KMS-11 (cell line): ENCODE data around the gene PDCD5.

ENCODE experiments used
- H2AFZ ChIP-seq: fragments of 200-600 bp; sonication (generic); 2 replicates; pipeline ENCODE4 v1.6.1; 2016; ENCODE audit warnings: antibody characterized with exemption, mixed run types, low read depth
- H3K27ac ChIP-seq: fragments of 200-600 bp; sonication (generic); 2 replicates; pipeline ENCODE4 v1.6.1; 2016; ENCODE audit warnings: mild to moderate bottlenecking, mixed run types
- H3K27me3 ChIP-seq: fragments of 200-600 bp; sonication (generic); 2 replicates; pipeline ENCODE4 v1.6.1; 2017; ENCODE audit warnings: mild to moderate bottlenecking, low read depth, mixed run types, moderate library complexity; ENCODE audit not compliant: insufficient read depth
- H3K36me3 ChIP-seq: fragments of 200-600 bp; sonication (generic); 2 replicates; pipeline ENCODE4 v1.6.1; 2017; ENCODE audit warnings: mild to moderate bottlenecking, mixed run types; ENCODE audit not compliant: insufficient read depth
- H3K4me1 ChIP-seq: fragments of 200-600 bp; sonication (generic); 2 replicates; pipeline ENCODE4 v1.6.1; 2016; ENCODE audit warnings: mild to moderate bottlenecking, low read depth, mixed run types; ENCODE audit not compliant: poor library complexity, severe bottlenecking
- H3K4me2 ChIP-seq: fragments of 200-600 bp; sonication (generic); 2 replicates; pipeline ENCODE4 v1.7.0; 2016; ENCODE audit warnings: mild to moderate bottlenecking, mixed run types
- H3K4me3 ChIP-seq: fragments of 200-600 bp; sonication (generic); IDR thresholded peaks from 2 replicates; pipeline ENCODE4 v1.6.1; 2017; ENCODE audit warnings: low read depth, low read length, mixed read lengths; ENCODE audit not compliant: insufficient read depth
- H3K79me2 ChIP-seq: fragments of 200-600 bp; sonication (generic); 2 replicates; pipeline ENCODE4 v1.6.1; 2016; ENCODE audit warnings: low read depth, mixed run types; ENCODE audit not compliant: insufficient read depth
- H3K9ac ChIP-seq: fragments of 200-600 bp; sonication (generic); 2 replicates; pipeline ENCODE4 v1.6.1; 2016; ENCODE audit warnings: mild to moderate bottlenecking, mixed run types
- H4K20me1 ChIP-seq: fragments of 200-600 bp; sonication (generic); 2 replicates; pipeline ENCODE4 v1.6.1; 2016; ENCODE audit warnings: mild to moderate bottlenecking, mixed run types; ENCODE audit not compliant: insufficient read depth
- TF ChIP-seq, protein P1 (sequence below): fragments of 200-600 bp; sonication (generic); conservative IDR thresholded peaks from 2 replicates; pipeline ENCODE4 v1.6.1; 2017; ENCODE audit warnings: low read depth, mild to moderate bottlenecking, antibody characterized with exemption, low read length, moderate library complexity, mixed read lengths

PDCD5 gene

DNA sequence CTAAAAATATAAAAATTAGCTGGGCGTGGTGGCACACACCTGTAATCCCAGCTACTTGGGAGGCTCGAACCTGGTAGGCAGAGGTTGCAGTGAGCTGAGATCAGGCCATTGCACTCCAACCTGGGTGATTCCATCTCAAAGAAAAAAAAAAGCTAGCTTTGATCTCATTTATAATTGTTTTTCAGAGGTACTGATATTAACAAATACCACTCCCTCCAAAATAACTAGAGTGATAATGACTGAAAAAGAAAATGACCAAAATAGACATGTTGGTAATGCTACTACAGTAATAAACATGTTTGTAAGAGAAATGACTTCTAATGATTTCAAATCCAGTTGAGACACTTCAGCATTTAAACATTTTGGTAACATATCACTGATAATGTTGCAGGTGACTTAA, 13.0 kb downstream of the PDCD5 start:
- no peaks in the 10 kb centered on the region for H3K4me1 ChIP-seq
- H2AFZ ChIP-seq, result no peak overlapping the region
- H3K36me3 ChIP-seq, result peaks cover 40% of the 10 kb centered on the region
- no peak overlapping the region for H3K27ac ChIP-seq
- H3K4me2 ChIP-seq, result no peak overlapping the region
- TF ChIP-seq, protein P1, sequence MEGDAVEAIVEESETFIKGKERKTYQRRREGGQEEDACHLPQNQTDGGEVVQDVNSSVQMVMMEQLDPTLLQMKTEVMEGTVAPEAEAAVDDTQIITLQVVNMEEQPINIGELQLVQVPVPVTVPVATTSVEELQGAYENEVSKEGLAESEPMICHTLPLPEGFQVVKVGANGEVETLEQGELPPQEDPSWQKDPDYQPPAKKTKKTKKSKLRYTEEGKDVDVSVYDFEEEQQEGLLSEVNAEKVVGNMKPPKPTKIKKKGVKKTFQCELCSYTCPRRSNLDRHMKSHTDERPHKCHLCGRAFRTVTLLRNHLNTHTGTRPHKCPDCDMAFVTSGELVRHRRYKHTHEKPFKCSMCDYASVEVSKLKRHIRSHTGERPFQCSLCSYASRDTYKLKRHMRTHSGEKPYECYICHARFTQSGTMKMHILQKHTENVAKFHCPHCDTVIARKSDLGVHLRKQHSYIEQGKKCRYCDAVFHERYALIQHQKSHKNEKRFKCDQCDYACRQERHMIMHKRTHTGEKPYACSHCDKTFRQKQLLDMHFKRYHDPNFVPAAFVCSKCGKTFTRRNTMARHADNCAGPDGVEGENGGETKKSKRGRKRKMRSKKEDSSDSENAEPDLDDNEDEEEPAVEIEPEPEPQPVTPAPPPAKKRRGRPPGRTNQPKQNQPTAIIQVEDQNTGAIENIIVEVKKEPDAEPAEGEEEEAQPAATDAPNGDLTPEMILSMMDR, result no peak
- H3K27me3 ChIP-seq, result no peaks in the 10 kb centered on the region
- H4K20me1 ChIP-seq, result no peaks in the 10 kb centered on the region
- H3K9ac ChIP-seq, result no peak overlapping the region
- no peak overlapping the region for H3K4me3 ChIP-seq
- no peaks in the 10 kb centered on the region; the same call in 1 of the 2 replicates for H3K79me2 ChIP-seq

DNA sequence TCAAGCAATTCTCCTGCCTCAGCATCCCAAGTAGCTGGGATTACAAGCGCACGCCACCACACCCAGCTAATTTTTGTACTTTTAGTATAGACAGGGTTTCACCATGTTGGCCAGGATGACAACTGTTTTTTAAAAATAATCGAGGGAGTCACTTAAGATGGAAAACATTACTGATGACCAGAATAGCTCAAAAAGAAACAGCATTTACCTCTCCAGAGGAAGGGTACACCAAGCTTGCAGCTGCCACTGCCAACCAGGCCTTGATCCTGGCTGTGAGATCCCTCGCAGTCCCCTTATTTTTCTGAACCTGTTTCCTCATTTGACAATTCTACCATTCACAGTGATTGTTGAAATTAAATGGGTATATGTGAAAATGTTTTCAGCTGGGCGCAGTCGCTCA, 14.5 kb downstream of the PDCD5 start:
- H2AFZ ChIP-seq, result no peak overlapping the region
- peaks cover 41% of the 10 kb centered on the region for H3K36me3 ChIP-seq
- H4K20me1 ChIP-seq, result no peaks in the 10 kb centered on the region
- H3K79me2 ChIP-seq, result no peaks in the 10 kb centered on the region; the same call in 1 of the 2 replicates
- no peak overlapping the region for H3K27ac ChIP-seq
- H3K4me2 ChIP-seq, result no peak overlapping the region
- TF ChIP-seq, protein P1, result no peak
- H3K4me3 ChIP-seq, result no peak overlapping the region
- H3K9ac ChIP-seq, result no peak overlapping the region
- no peaks in the 10 kb centered on the region for H3K4me1 ChIP-seq
- H3K27me3 ChIP-seq, result no peaks in the 10 kb centered on the region

DNA sequence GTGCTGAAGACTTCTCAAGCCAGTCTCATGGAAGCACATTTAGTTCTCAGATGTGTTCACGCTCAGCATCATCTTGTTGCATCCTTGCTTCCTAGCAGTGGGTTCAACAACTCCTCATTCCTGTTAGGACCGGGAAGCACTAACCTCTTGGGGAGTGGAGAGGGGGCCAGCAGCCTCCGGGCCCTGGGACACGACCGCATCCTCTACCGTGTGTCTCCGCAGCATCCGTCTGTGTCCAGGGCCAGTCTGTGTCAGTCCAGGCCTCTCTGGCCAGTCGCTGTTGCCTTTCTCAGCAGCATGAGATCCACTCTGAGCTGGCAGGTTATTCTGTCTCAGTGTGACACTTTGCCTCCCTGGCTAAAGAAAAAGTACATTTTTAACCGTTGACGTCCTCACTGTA, 17.0 kb downstream of the PDCD5 start:
- Histone ChIP-seq H3K9ac (no peak overlapping the region), H3K27me3 (no peaks in the 10 kb centered on the region), H3K79me2 (no peaks in the 10 kb centered on the region; the same call in 1 of the 2 replicates), H3K4me1 (no peaks in the 10 kb centered on the region), H2AFZ (no peak overlapping the region), H3K36me3 (peaks cover 58% of the 10 kb centered on the region), H3K4me2 (no peak overlapping the region), H3K27ac (no peak overlapping the region), H3K4me3 (no peak overlapping the region), H4K20me1 (no peaks in the 10 kb centered on the region)
- TF ChIP-seq, protein P1, result no peak

DNA sequence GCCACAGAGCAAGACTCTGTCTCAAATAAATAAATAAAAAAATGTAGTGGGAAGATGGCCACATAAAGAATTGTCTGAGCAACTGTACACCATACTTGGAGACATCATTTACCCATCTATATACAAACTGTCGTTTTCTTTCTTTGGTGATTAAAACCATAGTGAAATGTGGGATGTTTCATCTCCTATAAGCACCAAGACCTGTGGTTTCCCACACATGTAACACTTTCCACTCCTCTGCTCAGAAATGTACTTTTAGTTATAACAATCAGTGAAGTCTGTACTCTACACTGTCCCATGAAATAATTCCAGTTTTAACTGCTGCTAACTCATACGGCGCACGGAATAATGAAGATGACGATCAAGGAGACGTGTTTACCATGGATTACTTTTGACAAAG, 18.3 kb downstream of the PDCD5 start:
- no peak overlapping the region for H3K27ac ChIP-seq
- TF ChIP-seq, protein P1, result no peak
- no peaks in the 10 kb centered on the region for H3K4me1 ChIP-seq
- no peaks in the 10 kb centered on the region for H3K27me3 ChIP-seq
- H3K9ac ChIP-seq, result no peak overlapping the region
- H3K4me3 ChIP-seq, result no peak overlapping the region
- no peak overlapping the region for H2AFZ ChIP-seq
- peaks cover 60% of the 10 kb centered on the region; the same call in 1 of the 2 replicates for H3K36me3 ChIP-seq
- no peaks in the 10 kb centered on the region; the same call in 1 of the 2 replicates for H3K79me2 ChIP-seq
- no peaks in the 10 kb centered on the region for H4K20me1 ChIP-seq
- no peak overlapping the region for H3K4me2 ChIP-seq
